Measurements from ENCODE around the gene CACNA1C. TPM values are rescaled to one million over a fixed set of nuclear protein-coding genes. Genes with fewer than 3 reads are reported as not detected.

The CACNA1C gene
- total RNA-seq, 1 experiment from 2014 or later = 3.7 TPM

DNA sequence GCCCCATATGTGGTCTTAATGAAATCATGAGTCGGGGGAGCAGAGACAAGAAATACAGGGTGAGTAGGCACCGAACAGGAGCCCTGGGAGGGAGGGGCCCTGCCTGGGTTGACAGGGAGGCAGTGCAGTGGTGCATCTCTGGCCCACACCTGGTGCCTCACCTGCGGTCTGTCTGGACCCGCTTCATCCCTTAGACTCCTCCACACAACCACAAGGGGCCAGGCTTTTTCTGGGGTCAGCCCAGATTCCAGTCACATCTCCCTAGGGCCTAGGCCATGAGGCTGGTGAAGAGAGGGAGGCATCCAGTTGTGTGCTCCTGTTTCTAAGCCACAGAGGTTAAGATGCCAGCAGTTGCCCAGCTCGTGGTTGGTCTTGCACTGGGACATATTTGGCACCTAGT is 398.7 kb downstream of the CACNA1C start:
- ChIA-PET POLR2A (ENCODE audit: low non-redundant PET) (no interaction called here), CTCF (no interaction called here)
- no TSS peak for BruUV-seq (replicated peaks)

DNA sequence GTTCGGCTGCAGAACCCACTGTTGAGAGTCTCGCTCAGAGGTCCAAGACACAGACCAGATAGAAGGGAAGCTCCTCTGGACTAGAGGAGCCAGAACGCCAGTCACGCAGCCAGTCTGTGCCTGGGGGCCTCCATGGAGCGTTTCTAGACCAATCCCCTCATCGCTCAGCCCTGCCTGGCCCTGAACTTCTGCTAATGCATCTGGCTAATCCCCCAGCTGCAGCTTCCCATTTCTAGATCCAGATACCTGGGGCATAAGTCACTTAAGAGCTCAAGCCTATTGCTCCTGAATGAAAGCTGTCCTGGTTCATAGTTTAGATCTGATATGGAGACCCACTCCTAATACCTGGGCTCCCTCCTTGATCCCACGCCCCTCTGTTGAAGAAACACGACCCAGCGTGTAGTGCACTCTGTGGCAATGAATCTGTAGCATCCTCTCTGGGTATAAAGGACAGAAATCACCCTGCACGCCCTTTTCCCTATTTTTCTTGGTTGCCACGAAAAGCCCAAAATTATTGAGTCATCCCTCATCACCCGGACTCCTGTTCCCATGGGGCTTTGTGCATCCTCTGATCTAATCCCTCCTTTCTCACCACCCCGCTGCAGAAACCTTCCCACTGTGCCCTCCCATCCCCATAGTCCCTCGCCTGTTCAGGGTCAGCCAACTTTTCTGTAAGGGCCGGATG is 400.4 kb downstream of the CACNA1C start:
- Histone ChIP-seq H3K9me3 (ENCODE audit: low read depth, low read length, poor library complexity, severe bottlenecking) (no peaks in the 10 kb centered on the region), H3K4me3 (ENCODE audit: low read depth, low read length, poor library complexity, severe bottlenecking) (no peak overlapping the region), H3K36me3 (ENCODE audit: insufficient read depth, low read length, poor library complexity, severe bottlenecking) (no peaks in the 10 kb centered on the region), H3K27me3 (replicated peaks; ENCODE audit: insufficient read depth, low read depth, low read length, poor library complexity) (no peaks in the 10 kb centered on the region), H3K27ac (ENCODE audit: low read depth, low read length, poor library complexity, severe bottlenecking) (no peak overlapping the region), H3K4me1 (ENCODE audit: insufficient read depth, low read length, poor library complexity, severe bottlenecking) (peaks cover 9% of the 10 kb centered on the region)
- ChIA-PET POLR2A (ENCODE audit: low non-redundant PET) (no interaction called here), CTCF (no interaction called here)
- no TSS peak for BruUV-seq (replicated peaks)
- TF ChIP-seq, protein P1, sequence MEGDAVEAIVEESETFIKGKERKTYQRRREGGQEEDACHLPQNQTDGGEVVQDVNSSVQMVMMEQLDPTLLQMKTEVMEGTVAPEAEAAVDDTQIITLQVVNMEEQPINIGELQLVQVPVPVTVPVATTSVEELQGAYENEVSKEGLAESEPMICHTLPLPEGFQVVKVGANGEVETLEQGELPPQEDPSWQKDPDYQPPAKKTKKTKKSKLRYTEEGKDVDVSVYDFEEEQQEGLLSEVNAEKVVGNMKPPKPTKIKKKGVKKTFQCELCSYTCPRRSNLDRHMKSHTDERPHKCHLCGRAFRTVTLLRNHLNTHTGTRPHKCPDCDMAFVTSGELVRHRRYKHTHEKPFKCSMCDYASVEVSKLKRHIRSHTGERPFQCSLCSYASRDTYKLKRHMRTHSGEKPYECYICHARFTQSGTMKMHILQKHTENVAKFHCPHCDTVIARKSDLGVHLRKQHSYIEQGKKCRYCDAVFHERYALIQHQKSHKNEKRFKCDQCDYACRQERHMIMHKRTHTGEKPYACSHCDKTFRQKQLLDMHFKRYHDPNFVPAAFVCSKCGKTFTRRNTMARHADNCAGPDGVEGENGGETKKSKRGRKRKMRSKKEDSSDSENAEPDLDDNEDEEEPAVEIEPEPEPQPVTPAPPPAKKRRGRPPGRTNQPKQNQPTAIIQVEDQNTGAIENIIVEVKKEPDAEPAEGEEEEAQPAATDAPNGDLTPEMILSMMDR (conservative IDR thresholded peaks at IDR 0.05; ENCODE audit: low read depth, low read length) = no peak
- TF ChIP-seq EZH2 (IDR thresholded peaks at IDR 0.05; ENCODE audit: borderline replicate concordance, low read depth, low read length, poor library complexity, severe bottlenecking) = no peak
- intact Hi-C loops (cut with micrococcal nuclease; ENCODE audit: unreplicated experiment) = no loop called here
- DNase-seq (ENCODE audit: low spot score) = peak; percentile 18

More for the DNA sequence above, 398.7 kb downstream of the CACNA1C start:
- Histone ChIP-seq H3K36me3 (ENCODE audit: insufficient read depth, low read length, poor library complexity, severe bottlenecking) (no peaks in the 10 kb centered on the region), H3K4me3 (ENCODE audit: low read depth, low read length, poor library complexity, severe bottlenecking) (no peak overlapping the region), H3K27ac (ENCODE audit: low read depth, low read length, poor library complexity, severe bottlenecking) (no peak overlapping the region), H3K4me1 (ENCODE audit: insufficient read depth, low read length, poor library complexity, severe bottlenecking) (peaks cover 9% of the 10 kb centered on the region), H3K9me3 (ENCODE audit: low read depth, low read length, poor library complexity, severe bottlenecking) (no peaks in the 10 kb centered on the region), H3K27me3 (replicated peaks; ENCODE audit: insufficient read depth, low read depth, low read length, poor library complexity) (no peaks in the 10 kb centered on the region)
- TF ChIP-seq EZH2 (IDR thresholded peaks at IDR 0.05; ENCODE audit: borderline replicate concordance, low read depth, low read length, poor library complexity, severe bottlenecking) = no peak
- TF ChIP-seq, protein P1 (conservative IDR thresholded peaks at IDR 0.05; ENCODE audit: low read depth, low read length) = no peak
- DNase-seq (ENCODE audit: low spot score) = no peak
- intact Hi-C loops (cut with micrococcal nuclease; ENCODE audit: unreplicated experiment) = no loop called here

DNA sequence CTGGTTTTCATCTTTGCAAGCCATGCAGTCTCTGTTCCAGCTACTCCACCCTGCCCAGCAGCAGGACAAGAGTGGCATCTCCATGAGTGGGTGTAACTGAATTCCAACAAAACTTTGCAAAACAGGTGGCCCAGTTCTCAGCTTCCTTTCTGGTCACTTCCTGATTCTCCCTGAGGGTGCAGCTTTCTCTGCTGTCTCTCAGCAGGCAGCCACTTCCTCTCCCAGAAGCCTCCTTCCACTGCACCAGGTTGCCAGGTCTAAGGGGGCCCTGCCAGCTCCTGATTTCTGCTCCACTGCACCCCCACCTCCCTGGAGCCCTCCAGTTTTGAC is 400.9 kb downstream of the CACNA1C start:
- no peaks in the 10 kb centered on the region for H3K9me3 ChIP-seq (ENCODE audit: low read depth, low read length, poor library complexity, severe bottlenecking)
- H3K27me3 ChIP-seq (replicated peaks; ENCODE audit: insufficient read depth, low read depth, low read length, poor library complexity) = no peaks in the 10 kb centered on the region
- intact Hi-C loops (cut with micrococcal nuclease; ENCODE audit: unreplicated experiment) = no loop called here
- CTCF ChIA-PET = no interaction called here
- no TSS peak for BruUV-seq (replicated peaks)
- TF ChIP-seq, protein P1 (conservative IDR thresholded peaks at IDR 0.05; ENCODE audit: low read depth, low read length) = no peak
- no peak for TF ChIP-seq EZH2 (IDR thresholded peaks at IDR 0.05; ENCODE audit: borderline replicate concordance, low read depth, low read length, poor library complexity, severe bottlenecking)
- DNase-seq (ENCODE audit: low spot score) = peak; percentile 30
- no peak overlapping the region for H3K4me3 ChIP-seq (ENCODE audit: low read depth, low read length, poor library complexity, severe bottlenecking)
- peaks cover 9% of the 10 kb centered on the region for H3K4me1 ChIP-seq (ENCODE audit: insufficient read depth, low read length, poor library complexity, severe bottlenecking)
- no peak overlapping the region for H3K27ac ChIP-seq (ENCODE audit: low read depth, low read length, poor library complexity, severe bottlenecking)
- POLR2A ChIA-PET (ENCODE audit: low non-redundant PET) = no interaction called here
- no peaks in the 10 kb centered on the region for H3K36me3 ChIP-seq (ENCODE audit: insufficient read depth, low read length, poor library complexity, severe bottlenecking)

All from A673 (cell line).